ENCODE results near the gene HOMER2. TPM values are rescaled to one million over a fixed set of nuclear protein-coding genes. Genes with fewer than 3 reads are reported as not detected.

The HOMER2 gene
- total and polyA plus RNA-seq, 2 donors (not counting 3 experiments of a cell fraction or from before 2014, with no cell fraction given), result 0.60 to 0.68 TPM

DNA sequence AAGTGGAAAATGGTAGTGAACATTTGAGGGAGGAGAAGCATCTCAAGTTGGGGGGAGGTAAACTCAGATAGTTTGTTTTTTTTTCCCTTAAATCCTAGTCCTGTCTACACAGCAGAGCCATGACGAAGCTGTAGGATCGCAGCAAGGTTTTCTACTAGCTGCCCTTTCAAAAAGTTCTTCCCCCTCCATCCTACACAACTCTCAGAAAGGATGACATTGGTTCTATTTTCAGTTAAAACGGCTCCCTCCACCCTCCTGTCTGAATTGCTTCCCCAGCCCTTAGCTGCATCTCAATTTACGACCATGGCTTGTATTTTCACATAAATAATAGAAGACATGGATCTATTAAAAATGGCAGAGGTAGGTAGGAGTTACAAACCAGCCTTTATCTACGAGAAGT is 2.2 kb downstream of the HOMER2 start:
- H2AFZ ChIP-seq (ENCODE audit: low read depth, low read length), result no peak overlapping the region
- H3K9me1 ChIP-seq (replicated peaks; ENCODE audit: control insufficient read depth, extremely low read depth, insufficient read depth, low read length), result no peaks in the 10 kb centered on the region
- ChIA-PET CTCF (no interaction called here), POLR2A (no interaction called here)
- H3K4me3 ChIP-seq (replicated peaks in 1 of 3; ENCODE audit: insufficient read depth in 1 of 3, low read depth in 1 of 3, low read length in 3 of 3), result no peak overlapping the region
- peaks cover 2% of the 10 kb centered on the region for H3K4me1 ChIP-seq (ENCODE audit: control insufficient read depth, extremely low read depth, insufficient read depth, low read length)
- no peaks in the 10 kb centered on the region for H4K20me1 ChIP-seq (replicated peaks; ENCODE audit: control insufficient read depth, extremely low read depth, insufficient read depth, low read length)
- no peak overlapping the region for H3K27ac ChIP-seq (ENCODE audit: insufficient read depth, low read depth, low read length)
- H3K9me3 ChIP-seq (replicated peaks; ENCODE audit: control insufficient read depth, insufficient read depth, low read length), result no peaks in the 10 kb centered on the region
- intact Hi-C loops (cut with micrococcal nuclease) (loop anchor here (10.0 kb wide), 1 partner anchor 105 kb away; no protein-coding TSS in a partner anchor), dilution Hi-C loops (cut with MboI; ENCODE audit: extremely low pct_ligation_motif_present, low sequenced_read_pairs) (no loop called here)
- H3K36me3 ChIP-seq (ENCODE audit: control insufficient read depth in 2 of 2, extremely low read depth in 1 of 2, insufficient read depth in 2 of 2, low read length in 2 of 2), result no peaks in the 10 kb centered on the region
- TF ChIP-seq MYC (IDR thresholded peaks at IDR 0.05; ENCODE audit: low read depth, low read length), result no peak
- TF ChIP-seq POLR2A (IDR thresholded peaks at IDR 0.05; ENCODE audit: low read depth, low read length), result no peak
- no peak for TF ChIP-seq POLR2AphosphoS5 (IDR thresholded peaks at IDR 0.05; ENCODE audit: insufficient read depth, low read depth, low read length)
- TF ChIP-seq GATA2 (IDR thresholded peaks at IDR 0.05; ENCODE audit: insufficient read depth, insufficient read length, low read depth, low read length), result no peak
- TF ChIP-seq EZH2 (IDR thresholded peaks at IDR 0.05; ENCODE audit: borderline replicate concordance, low read depth, low read length, severe bottlenecking), result no peak
- TF ChIP-seq, protein P1, sequence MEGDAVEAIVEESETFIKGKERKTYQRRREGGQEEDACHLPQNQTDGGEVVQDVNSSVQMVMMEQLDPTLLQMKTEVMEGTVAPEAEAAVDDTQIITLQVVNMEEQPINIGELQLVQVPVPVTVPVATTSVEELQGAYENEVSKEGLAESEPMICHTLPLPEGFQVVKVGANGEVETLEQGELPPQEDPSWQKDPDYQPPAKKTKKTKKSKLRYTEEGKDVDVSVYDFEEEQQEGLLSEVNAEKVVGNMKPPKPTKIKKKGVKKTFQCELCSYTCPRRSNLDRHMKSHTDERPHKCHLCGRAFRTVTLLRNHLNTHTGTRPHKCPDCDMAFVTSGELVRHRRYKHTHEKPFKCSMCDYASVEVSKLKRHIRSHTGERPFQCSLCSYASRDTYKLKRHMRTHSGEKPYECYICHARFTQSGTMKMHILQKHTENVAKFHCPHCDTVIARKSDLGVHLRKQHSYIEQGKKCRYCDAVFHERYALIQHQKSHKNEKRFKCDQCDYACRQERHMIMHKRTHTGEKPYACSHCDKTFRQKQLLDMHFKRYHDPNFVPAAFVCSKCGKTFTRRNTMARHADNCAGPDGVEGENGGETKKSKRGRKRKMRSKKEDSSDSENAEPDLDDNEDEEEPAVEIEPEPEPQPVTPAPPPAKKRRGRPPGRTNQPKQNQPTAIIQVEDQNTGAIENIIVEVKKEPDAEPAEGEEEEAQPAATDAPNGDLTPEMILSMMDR (IDR thresholded peaks at IDR 0.05; ENCODE audit: extremely low read depth in 1 of 2, insufficient read depth in 1 of 2, low read depth in 1 of 2, low read length in 2 of 2), result no peak
- no peak for TF ChIP-seq FOS (IDR thresholded peaks at IDR 0.05; ENCODE audit: borderline replicate concordance, insufficient read depth, low read length)
- peaks cover 16 to 29% of the 10 kb centered on the region in 2 experiments for H3K27me3 ChIP-seq (ENCODE audit: control insufficient read depth in 2 of 2, insufficient read depth in 2 of 2, low read length in 2 of 2)
- no peaks in the 10 kb centered on the region for H3K79me2 ChIP-seq (ENCODE audit: control insufficient read depth, insufficient read depth, low read length)
- no peak overlapping the region for H3K9ac ChIP-seq (replicated peaks; ENCODE audit: extremely low read depth, insufficient read depth, low read length)
- BruUV-seq (replicated peaks), result no TSS peak
- H3K4me2 ChIP-seq (ENCODE audit: insufficient read depth, low read length), result no peak overlapping the region
- DNase-seq (ENCODE audit: low read depth, low spot score) (no peak), FAIRE-seq (no peak)

Data from endothelial cell of umbilical vein (primary cell).